HG03175 (cell line): ENCODE data around the gene NTHL1.

Experiments used
- ATAC-seq: cut with Tn5 transposase; IDR thresholded peaks from one replicate; pipeline ENCODE4 v1.9.1; 2021; ENCODE audit warnings: mild to moderate bottlenecking, moderate library complexity; ENCODE audit not compliant: unreplicated experiment

Gene NTHL1

GRCh38 chr16:1998360-1998835, 49.2 kb downstream of the NTHL1 start:
- ATAC-seq = no peak

GRCh38 chr16:1997494-1998359, 49.9 kb downstream of the NTHL1 start:
- ATAC-seq = no peak

GRCh38 chr16:1993731-1994131, 53.9 kb downstream of the NTHL1 start:
- ATAC-seq = no peak

- no peak for ATAC-seq
Observed at GRCh38 chr16:1992704-1993317, 54.8 kb downstream of the NTHL1 start.

- peak; percentile 48 for ATAC-seq
Observed at GRCh38 chr16:1991948-1992703, 55.5 kb downstream of the NTHL1 start.

GRCh38 chr16:1991588-1991947, 56.1 kb downstream of the NTHL1 start:
- ATAC-seq = no peak

- ATAC-seq = peak; percentile 46
Observed at GRCh38 chr16:1991135-1991551, 56.5 kb downstream of the NTHL1 start.

GRCh38 chr16:1990351-1991134, 57.1 kb downstream of the NTHL1 start:
- ATAC-seq = no peak

- ATAC-seq = no peak
Observed at GRCh38 chr16:1990101-1990350, 57.6 kb downstream of the NTHL1 start.
